Stimulated activated CD4-positive, alpha-beta T cell treated with anti-CD3 and anti-CD28 coated beads, Interleukin-1b, Interleukin-23, amount 100 ng/mL, for 24 hours (primary cell): Measurements from ENCODE around the gene OR51I1.

Experiments used
- DNase-seq, 4 experiments: peaks; one replicate each; pipeline ENCODE4 v3.0.0-alpha.2; 2020; ENCODE audit warnings: low read depth in 4 of 4, low spot score in 1 of 4

Gene OR51I1, protein sequence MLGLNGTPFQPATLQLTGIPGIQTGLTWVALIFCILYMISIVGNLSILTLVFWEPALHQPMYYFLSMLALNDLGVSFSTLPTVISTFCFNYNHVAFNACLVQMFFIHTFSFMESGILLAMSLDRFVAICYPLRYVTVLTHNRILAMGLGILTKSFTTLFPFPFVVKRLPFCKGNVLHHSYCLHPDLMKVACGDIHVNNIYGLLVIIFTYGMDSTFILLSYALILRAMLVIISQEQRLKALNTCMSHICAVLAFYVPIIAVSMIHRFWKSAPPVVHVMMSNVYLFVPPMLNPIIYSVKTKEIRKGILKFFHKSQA

DNA sequence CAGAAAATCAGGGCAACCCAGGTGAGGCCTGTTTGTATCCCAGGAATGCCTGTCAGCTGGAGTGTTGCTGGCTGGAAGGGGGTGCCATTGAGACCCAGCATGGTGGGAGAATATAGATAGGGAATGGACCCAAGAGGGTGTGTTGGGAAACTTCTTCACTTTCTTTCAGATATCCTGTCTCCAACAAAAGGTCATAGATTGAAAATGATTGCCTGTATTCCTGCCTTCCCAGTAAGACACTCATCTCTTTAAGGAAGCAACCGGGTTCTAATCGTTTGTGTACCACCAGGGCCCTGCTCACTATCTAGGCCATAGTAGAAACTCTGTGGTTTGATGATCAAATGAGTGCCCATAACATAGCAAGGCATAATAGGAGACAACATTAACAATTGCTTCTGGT lies at the start of gene OR51I1:
Gene OR51I1 (minus strand): TSS at position 101 of the 400 bp plus-strand sequence. CDS start 0 bp downstream, at position 101.
- DNase-seq: no peak

DNA sequence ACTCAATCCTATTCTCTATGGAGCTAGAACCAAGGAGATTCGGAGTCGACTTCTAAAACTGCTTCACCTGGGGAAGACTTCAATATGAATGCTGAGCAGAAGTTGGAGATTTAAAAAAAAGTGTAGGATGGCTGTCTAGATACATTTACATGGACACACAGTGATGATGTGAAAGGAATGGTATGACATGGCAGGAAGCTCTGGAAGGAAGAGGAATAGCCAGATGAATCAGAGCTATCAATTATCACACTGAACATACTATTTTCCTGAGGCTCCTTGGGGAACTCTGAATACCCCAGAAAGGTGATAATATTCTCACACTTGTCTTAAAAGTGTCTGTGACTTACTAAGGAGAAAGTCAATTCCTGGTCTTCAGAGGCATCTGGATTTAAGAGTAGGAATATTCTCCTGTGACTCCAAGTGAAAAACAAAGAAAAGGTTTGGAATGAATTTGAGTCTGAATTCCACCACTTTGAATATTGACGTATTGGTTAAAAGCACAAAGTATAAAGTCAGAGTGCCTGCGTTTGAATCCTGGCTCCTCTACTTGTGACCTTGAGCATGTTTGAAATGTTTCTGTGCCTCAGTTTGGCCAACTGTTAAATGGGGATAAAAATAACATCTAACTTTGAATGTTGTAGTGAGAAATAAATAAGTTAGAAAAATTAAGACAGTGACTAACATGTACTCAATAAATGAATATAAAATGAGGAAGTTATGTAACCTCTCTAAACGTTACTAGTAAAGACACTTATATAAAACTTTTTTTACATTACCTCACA lies 48.5 kb upstream of the OR51I1 start:
- no peak for DNase-seq

- no peak for DNase-seq
Measured at GRCh38 chr11:5488798-5489399, 47.6 kb upstream of the OR51I1 start.

DNA sequence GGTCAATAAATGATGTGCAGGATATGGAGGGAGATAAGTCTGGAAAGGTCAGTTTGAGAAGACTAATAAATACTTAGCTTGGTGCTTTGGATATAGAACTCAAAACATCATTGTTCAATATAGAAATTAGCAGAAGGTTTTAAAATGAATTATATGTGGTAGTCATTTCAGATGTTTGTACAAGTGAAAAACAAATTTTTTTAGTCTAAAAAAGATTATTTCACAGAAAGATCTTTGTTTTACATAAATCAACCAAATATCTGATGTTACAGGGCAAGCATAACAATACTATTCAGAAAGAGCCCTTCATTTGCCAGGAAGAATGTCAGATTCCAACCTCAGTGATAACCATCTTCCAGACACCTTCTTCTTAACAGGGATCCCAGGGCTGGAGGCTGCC lies 47.1 kb upstream of the OR51I1 start, which contains the start of gene OR52D1:
Gene OR52D1 (plus strand): TSS at position 301 of the 400 bp plus-strand sequence. CDS start 22 bp downstream, at position 323.
- no peak for DNase-seq

GRCh38 chr11:5486421-5486820 lies 45.1 kb upstream of the OR51I1 start:
- peak in 1 of 4 experiments; percentile 1 for DNase-seq

DNA sequence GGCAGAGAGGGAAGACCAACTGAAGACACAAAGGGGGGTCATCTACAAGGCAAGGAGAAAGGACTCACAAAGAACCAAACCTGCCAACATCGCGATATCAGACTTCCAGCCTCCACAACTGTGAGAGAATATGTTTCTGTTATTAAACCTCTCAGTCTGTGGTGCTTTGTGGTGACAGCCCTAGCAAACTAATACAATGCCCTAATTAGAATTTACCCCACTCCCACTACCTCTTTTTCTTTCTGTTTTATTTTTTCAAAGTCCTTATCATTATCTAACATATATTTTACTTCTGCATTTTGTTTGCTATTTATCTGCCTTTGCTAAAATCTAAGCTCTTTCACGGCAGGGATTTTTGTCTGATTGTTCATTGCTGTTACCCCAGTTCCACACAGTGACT lies 44.7 kb upstream of the OR51I1 start:
- no peak for DNase-seq

GRCh38 chr11:5476186-5476819 lies 35.0 kb upstream of the OR51I1 start:
- peak; percentile 2 to 15 (median 9) for DNase-seq

DNA sequence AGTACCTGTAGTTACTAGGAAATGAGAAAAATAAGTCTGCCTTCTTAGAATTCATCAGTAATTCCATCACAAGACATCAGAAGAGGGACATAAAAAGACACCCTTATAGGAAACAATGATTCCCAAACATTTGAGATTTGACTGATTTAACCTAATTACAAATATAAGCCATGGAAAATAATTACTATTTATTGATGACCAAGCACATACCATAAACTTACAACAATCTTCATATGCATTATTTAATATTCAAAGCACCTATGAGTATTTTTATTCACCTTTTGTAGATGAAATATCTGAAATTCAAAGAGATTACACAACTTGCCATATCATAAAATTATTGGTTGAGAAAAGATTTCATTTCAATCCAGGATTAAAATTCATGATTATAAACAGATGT lies 32.6 kb upstream of the OR51I1 start:
- DNase-seq: no peak

DNA sequence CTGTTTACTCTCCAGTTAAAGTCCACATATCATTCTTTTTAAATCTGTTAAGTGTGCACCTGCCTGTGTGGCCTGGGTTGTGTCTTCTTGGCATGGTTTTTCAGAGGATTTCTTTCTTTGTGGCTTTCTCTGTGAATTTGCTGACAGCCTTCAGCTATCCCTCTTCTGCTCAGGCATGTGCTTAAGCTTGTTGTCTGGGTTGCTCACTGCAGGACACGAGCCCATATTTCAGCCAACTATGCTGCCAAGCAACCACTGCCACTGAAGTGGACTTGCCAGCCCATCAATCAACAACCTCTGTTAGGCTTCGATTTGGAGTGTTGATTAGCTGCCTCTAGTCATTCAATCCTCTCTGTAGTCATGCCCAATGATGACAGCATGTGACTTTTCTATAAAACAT lies 26.2 kb upstream of the OR51I1 start:
- no peak for DNase-seq

DNA sequence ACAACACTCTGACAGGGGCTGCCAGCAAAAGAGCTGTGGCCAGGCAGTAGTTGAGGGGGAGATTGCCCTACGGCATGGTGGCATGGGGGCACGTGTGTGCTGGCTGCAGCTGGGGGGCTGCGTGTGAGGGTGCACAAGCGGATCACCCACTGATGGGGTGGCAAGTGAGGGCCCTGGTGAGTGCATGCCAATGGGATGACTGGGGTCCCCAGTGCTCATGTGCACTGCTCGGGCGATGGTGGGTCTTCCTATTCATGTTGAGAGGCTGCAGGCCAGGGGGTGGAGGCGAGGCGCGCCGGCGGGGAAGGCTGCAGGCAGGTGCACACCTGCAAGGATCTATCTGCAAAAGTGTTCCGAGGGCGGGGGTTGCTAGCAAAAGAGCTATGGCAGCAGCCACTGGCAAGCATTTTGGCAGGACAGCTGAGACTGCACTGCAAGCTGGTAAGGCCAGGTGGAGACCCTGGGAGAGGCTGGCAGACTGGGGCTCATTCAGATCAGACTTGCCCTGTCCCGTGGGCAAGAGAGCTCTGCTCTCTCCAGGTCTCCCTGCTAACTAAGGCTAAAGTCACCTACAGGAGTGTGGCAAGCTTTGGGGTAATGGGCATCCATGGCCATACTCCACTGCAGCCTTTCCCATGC lies 19.8 kb upstream of the OR51I1 start:
- no peak for DNase-seq

DNA sequence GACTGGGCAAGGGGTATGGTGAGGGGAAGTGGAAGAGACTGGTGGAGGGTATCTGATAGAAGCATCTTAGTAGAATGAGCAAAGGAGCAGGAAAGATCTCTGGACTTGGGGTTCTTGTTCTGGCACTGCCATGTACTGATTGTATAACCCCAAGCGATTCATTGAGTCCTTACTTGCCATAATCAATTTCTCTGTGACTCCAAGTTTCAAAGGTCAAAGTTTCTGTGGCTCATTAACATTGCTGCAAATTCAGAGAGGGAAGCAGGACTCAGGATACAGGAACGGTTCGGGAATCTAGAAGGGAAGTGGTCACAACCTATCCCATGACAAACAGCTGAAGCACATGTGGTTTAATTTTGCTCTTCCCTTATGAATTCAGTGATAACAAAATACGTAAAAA lies 8.1 kb upstream of the OR51I1 start:
- no peak for DNase-seq

- no peak for DNase-seq
Measured at GRCh38 chr11:5449023-5449422, 7.7 kb upstream of the OR51I1 start, which contains the start of gene OR51I2. Gene OR51I2 (plus strand): TSS chr11:5449323. CDS start chr11:5453489, 4,166 bp downstream.

DNA sequence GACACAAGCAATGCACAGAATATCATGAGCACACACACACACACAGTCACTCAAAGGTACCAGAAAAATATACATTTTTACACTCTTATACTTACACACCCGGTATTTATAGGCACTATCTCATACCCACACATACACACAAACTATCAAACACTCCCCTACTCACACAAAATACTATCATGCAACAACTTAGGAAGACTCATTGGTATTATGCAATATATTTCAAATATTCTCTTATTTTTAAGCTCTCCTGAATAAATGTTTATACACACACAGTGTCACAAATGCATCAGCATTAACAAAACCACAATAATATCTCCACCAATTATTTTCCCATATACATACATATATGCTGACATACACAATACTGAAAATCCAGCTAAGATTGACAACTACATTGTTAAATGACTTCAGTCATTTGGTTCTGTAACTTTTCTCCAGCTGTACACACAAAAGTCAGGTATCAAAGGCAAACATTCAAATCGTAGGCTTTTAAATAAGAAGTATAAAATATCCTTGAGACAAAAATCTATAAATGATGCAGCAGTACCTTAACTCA lies 2.6 kb upstream of the OR51I1 start:
- DNase-seq: no peak

- DNase-seq: no peak
Measured at GRCh38 chr11:5423131-5423530, 18.2 kb downstream of the OR51I1 start.

DNA sequence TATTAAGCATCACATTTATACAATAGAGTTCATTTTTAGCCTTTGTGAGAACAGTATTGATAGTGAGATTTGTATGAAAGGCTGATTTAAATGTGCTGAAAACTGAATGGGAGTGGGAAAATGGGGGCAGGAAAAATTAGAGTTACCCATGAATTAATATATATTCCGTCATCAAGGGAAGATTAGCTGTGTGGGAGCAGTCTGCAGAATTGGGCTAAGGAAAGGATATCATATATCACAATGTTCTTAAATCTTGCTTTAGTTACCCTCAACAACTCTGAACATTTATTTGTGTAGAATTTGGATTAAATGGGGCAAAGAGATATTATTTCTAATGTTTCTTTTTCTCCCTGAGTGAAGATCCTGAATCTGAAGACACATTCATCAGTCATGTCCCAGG lies 19.5 kb downstream of the OR51I1 start, which contains the start of gene OR51Q1:
Gene OR51Q1 (plus strand): TSS at position 301 of the 400 bp plus-strand sequence. CDS start 90 bp downstream, at position 391.
- no peak for DNase-seq

DNA sequence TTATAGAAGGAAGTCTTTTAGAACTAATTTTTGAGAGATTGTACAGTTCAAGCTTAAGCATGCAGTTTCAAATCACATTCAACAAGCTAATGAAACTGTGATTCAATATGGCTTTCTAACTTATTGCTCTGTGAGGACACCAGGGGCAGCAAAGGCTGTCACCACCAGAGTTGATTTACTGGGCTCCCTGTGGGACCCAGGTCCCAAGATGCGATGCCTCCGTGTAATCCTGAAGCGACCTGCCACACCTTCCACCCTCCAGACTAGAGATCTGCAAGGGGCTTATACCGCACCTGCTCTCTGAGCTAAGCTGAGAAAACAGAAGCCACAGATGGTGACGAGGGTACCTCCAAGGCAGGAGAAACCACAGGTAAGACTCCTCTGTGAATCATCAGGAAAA lies 20.3 kb downstream of the OR51I1 start:
- no peak for DNase-seq

GRCh38 chr11:5405173-5405572 lies 36.1 kb downstream of the OR51I1 start:
- DNase-seq: no peak

DNA sequence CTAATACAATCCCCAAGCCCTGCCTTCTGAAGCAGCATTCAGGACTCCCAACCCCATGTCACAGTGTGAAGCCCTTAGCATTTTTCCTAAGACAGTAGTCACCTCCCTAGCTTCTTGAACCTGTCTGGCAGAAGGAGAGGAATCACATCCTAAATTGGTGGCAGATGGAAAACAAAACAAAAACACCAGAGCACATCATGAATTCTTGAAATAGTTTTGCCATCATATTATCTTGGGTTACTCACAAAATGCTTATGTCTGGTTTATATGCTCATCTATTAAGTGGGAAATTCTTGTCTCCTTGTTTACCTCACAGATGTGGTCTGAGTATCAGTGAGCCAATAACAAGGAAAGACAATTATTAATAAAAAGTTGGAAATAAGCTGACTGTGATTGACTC lies 42.4 kb downstream of the OR51I1 start:
- DNase-seq: no peak

DNA sequence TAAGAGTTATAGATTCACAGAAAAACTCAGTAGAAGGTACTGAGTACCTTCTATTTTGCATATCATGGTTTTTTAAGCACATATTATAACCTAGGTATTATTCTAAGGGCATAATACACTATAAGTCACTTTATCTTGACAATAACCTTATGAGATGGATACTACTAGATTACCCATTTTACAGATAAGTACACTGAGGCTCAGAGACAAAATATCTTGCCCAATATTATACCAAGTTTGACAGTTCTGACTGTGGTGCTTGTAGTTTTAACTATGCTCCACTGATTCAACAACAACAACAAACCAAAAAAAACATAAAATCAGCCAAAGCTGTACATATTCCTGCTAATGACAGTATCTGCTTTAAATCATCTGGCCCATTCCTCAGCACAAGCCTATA lies 47.2 kb downstream of the OR51I1 start:
- no peak for DNase-seq
